GM18867 (cell line): Measurements from ENCODE around the gene LAMC2.

ENCODE experiments used
- ATAC-seq: cut with Tn5 transposase; IDR thresholded peaks from one replicate; pipeline ENCODE4 v1.9.1; 2021; ENCODE audit warnings: mild to moderate bottlenecking, moderate library complexity; ENCODE audit not compliant: unreplicated experiment

Gene LAMC2

DNA sequence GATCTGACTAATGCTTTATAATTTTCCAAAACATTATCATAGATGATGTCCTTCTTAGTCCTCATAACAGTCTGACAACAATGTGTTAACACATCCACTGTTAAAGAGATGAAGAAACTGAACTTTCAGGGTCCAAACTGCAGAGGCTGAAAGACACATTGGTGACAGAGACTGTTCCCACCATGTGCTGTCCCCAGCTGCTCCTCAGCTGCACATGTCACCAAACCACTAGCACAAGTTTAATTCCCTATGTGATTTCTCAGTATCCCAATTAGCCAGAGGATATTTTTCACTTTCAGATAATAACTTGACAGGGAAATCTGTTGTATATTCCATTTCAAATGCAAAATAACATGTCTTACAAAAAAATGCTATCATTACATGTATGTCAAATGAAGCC is 24.6 kb downstream of the LAMC2 start:
- no peak for ATAC-seq

GRCh38 chr1:183212870-183213269 is 26.8 kb downstream of the LAMC2 start:
- no peak for ATAC-seq

DNA sequence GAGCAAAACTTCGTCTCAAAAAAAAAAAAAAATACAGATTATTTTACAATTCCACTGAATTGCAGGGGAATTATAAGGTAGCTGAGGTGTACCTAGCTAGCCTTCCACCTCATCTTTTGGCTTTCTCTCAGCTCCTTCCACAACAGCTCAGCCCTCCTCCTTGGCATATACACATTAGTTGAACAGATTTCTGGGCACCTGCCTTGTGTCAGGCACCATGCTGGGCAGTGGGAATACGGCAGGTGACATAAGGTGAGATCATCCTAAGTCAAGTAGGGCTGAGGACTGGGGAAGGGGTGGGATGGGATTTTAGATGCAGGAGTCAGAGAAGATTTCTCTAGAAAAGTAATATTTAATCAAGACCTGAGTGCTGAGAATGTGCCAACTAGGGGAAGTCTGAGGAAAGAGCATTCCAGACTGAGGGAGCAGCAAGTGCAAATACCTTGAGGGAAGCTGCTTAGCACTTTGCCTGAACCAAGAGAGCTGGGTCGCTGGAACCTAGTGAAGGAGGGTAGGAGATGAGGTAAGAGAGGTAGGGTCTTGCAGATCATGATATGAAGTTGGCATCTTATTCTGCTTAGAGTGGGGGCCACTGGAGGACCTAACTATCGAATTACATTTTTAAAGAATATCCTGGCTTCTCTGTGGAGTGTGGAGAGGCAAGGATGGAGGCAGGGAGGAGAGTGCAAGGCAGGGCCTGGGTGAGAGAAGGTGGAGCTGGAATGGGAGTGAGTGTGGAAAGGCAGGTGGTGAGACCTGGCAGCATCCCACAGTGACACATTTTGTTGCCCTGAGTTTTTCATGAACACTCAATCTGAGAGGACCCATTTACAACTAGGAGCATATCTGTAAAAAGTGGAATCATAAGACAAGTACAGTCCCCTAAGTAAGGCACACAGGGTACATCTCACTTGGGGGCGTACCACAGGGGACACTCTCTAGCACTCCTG is 28.2 kb downstream of the LAMC2 start:
- ATAC-seq: no peak

- no peak for ATAC-seq
These were observed 29.1 kb downstream of the LAMC2 start for GRCh38 chr1:183215076-183215720.

DNA sequence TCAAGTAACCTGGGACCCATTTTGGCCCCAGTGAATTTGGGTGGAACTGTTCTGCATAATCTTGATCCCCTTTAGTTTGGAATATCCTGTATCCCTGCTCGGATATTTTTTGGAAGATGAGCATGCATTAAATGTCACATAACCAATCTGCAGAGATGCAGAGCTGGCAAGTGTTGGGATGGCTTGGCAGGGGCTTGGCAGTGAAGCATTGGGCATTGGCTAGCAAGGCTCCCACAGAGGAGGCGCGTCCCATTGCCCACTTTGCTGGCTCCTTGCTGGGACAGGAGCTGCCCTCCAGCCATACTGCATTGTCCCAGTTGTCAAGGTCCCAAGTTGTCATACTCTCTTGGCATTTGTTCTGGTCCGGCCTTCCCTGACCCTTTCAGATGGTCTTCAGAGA is 29.9 kb downstream of the LAMC2 start:
- ATAC-seq: no peak

DNA sequence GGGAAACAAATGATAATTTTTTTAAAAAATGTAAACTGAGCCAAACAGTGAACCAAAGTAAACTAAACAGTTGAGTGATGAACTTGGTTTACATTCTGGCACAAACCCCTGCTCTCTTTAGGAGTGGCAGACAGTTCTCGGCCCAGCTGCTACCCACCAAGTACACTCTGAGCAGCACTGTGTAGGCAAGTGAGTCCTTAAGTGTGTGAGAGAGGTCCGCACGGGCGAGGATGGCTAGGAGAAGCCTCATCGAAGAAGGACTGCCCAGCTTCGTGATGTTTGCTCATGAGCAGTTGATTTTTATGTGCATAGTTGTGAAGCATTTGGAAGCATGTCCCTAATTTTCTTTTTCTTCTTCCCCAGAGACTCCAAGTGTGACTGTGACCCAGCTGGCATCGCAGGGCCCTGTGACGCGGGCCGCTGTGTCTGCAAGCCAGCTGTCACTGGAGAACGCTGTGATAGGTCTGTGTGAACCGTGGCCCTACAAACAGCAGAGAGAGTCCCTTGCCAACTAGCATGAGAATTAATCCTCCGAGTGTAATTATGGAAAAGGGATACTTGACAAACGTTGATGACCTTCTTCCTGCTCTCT is 32.1 kb downstream of the LAMC2 start:
- no peak for ATAC-seq

- no peak for ATAC-seq
These were observed 33.0 kb downstream of the LAMC2 start for GRCh38 chr1:183218971-183219615.

DNA sequence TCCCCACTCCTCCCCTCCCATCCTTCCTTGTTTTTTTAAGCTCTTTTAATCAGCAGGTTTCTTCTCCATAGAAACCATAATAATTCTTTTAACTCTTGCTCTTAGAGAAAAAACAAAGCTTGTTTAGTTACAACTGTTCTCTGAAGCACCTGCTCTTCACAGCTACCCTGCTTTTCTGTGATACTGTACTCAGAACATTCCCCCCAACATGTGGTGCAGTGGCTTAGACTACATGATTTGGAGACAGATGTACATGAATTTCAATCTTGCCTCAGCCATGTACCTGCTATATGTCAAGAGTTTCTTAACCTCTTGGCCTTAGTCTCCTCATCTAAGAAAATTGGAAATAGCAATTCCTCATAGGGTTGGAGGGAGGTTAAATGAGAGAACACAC is 33.5 kb downstream of the LAMC2 start:
- ATAC-seq: no peak

DNA sequence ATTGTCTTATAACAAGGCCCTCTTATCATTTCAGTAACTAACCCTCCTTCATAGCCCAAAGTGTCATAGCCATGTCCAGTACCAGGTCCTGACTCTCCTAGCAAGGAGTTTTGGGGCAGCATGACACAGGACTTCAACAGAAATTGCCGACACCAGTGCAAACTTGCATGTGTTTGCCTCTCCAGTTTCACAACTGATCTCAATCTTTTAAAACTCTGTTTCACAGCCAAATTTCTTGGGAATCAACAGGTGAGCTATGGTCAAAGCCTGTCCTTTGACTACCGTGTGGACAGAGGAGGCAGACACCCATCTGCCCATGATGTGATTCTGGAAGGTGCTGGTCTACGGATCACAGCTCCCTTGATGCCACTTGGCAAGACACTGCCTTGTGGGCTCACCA is 36.8 kb downstream of the LAMC2 start:
- ATAC-seq: no peak

DNA sequence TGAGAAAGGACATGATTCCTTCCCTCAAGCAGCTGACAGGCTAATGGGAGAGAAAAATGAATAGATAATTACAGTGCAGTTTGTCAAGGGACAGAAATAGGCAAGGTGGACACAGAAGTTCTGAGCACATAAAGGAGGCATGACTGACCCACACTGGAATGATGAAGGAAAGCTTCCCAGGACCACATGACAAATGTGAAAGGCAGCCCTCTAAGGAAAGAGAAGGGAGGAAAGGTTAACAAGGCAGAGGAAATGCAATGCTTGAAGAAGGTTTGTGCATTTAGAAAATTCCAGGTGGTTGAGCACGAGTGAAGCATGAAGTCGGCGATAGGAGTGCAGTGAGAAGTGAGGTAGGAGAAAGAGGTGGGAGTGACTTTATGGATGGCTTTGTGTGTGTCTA is 37.4 kb downstream of the LAMC2 start:
- ATAC-seq: no peak

DNA sequence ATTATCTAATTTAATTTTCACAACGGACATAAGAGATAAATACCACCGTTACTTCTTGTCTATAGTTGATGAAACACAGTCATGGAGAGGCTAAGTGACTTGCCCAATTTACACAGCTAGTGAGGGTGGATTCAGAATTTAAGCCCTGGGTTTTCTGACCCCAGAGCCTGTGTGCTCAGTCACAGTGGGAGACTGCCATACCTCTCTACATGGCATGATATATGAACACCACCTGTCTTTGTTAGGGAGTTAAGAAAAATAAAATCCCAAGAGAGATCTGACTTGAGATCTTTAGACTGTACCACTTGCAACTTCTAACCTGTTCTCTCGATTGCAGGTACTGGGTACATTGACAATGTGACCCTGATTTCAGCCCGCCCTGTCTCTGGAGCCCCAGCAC is 40.3 kb downstream of the LAMC2 start:
- ATAC-seq: no peak

DNA sequence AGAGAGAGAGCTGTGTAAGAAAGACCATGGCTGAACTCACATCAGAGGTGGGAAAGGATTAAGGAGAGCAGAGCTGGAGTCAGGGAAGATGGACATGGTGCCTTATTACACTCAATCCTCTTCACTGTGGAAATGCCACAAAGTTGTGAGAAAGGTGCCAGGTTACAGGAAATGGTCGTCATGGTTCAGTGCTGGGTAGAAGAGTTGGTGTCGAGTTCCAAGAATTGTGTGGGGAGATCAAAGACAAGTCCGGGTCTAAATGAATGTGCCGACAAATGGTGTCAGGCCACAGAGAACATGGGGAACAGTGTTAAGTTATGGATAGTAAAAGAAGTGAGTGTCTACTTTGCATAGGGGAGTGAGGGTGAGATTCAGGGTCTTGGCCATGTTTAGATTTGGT is 40.9 kb downstream of the LAMC2 start:
- ATAC-seq: no peak

- peak; percentile 65 for ATAC-seq
These were observed 41.6 kb downstream of the LAMC2 start for GRCh38 chr1:183227422-183228346.

- no peak for ATAC-seq
These were observed 42.5 kb downstream of the LAMC2 start for GRCh38 chr1:183228347-183229220.

DNA sequence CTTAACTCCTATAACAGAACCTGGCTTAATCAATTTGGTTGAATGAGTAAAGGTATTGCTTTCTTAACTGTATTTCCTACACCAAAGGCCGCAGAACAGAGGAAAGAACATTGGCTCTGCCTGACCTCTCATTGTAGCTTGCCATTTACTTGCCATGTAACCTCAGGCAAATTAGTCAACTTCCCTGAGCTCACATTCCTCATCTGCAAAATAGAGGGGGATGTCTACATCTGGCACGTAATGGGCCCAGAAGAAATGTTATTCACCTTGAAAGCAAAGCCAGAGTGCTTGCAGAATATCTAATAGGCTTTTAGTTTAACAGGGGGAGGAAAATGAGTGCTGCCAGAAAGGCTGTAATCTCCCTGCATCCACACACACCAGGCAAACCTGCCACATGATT is 44.3 kb downstream of the LAMC2 start:
- no peak for ATAC-seq

DNA sequence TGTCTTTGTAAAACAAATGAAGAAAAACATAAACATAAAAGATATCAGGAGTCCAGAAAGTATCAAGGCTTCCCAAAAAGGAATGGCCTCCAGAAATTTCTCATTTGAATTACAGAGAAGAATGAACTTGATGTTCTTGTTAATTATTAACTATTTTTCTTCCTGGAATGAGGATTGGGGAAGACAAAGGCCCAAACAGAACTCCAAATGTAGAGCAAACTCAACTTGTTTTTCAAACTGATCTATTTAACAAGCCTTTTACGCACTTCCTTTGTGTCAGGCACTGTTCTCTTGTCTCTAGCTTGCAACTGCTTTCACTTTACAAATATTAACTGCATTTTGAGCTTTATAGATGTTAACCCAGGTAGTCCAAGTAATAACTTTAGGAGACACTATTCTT is 45.5 kb downstream of the LAMC2 start:
- ATAC-seq: no peak

DNA sequence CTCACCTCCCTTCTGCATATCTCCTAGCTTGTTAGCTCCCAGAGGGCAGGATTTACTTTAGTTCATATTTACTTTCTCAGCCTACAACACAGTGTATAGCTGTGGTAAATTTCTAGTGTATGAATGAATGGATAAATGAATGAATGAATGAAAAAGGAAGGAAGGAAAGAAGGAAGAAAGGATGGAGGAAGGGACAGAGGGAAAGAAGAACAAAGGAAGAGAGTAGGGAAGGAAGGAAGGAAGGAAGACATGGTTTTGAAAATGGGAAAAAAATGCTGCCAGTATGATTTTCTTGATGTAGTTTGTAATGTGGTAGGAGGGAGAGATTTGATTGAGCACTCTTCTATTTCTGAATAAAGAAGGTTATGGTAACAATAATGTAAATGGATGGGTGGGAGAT is 47.0 kb downstream of the LAMC2 start:
- no peak for ATAC-seq

- no peak for ATAC-seq
These were observed 48.8 kb downstream of the LAMC2 start for GRCh38 chr1:183234660-183235476.

DNA sequence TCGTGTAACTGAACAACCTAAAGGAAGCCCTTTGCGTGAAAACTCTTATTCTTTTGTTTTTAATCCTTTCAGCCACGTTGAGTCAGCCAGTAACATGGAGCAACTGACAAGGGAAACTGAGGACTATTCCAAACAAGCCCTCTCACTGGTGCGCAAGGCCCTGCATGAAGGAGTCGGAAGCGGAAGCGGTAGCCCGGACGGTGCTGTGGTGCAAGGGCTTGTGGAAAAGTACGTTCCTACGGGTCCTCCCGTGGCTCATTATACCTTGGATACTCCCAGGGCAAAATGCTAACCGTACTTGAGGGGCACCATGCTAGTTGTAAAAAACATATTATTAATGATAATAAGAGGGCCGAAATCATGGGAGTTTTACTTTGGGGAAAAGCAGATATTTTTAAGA is 49.4 kb downstream of the LAMC2 start:
- ATAC-seq: no peak
